D721Med (cell line): Measurements from ENCODE around the gene GPR3.

ENCODE experiments used
- DNase-seq: peaks from one replicate; pipeline ENCODE4 v3.0.0; 2011; ENCODE audit warnings: low spot score; ENCODE audit not compliant: insufficient read length
- FAIRE-seq: peaks from 2 replicates; lab custom pipeline; 2011; peaks lifted over from hg19 to GRCh38; lab: Jason Lieb, UNC
- TF ChIP-seq, protein P1 (sequence below): IDR thresholded peaks from 2 replicates; pipeline ENCODE4 v1.5.1; 2012; ENCODE audit warnings: mild to moderate bottlenecking, control low read depth; ENCODE audit not compliant: insufficient read depth; ENCODE audit errors: missing control alignments

The GPR3 gene

DNA sequence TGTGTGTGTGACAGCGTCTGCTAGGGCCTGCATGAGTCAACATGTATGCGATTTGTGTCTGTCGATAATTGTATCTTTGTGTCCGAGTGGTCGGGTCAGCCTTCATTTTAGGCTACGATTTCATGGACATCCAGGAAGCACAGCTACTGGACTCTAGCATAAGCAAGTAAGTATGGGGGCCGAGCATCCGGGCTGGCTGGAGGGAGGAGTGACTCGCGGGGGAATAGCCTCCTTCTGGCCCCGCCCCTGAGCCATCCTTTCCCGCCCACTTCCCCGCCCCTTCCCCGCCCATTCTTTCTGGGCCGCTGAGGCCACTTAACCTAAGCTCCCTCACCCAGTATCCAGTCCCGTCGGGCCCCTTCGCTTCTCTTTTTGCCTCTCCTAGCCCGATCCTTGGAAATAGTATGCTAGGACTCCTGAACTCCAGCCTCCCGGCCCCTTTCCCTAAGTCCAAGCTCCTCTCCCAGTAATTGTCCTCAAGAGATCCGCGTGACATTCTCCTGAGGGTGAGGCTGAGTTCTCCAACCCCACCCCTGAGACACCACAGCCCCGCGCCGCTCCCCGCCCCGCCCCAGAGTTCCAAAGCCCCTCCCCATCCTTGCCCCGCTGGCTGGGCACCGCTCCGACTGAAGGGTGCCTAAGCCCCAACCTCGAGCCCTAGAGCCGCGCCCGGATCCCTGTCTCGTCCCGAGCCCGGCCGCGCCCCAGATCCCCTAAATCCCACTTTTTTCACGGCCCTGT, 26.9 kb upstream of the GPR3 start:
- TF ChIP-seq, protein P1, sequence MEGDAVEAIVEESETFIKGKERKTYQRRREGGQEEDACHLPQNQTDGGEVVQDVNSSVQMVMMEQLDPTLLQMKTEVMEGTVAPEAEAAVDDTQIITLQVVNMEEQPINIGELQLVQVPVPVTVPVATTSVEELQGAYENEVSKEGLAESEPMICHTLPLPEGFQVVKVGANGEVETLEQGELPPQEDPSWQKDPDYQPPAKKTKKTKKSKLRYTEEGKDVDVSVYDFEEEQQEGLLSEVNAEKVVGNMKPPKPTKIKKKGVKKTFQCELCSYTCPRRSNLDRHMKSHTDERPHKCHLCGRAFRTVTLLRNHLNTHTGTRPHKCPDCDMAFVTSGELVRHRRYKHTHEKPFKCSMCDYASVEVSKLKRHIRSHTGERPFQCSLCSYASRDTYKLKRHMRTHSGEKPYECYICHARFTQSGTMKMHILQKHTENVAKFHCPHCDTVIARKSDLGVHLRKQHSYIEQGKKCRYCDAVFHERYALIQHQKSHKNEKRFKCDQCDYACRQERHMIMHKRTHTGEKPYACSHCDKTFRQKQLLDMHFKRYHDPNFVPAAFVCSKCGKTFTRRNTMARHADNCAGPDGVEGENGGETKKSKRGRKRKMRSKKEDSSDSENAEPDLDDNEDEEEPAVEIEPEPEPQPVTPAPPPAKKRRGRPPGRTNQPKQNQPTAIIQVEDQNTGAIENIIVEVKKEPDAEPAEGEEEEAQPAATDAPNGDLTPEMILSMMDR, result no peak
- FAIRE-seq (no peak), DNase-seq (no peak)

GRCh38 chr1:27366113-27366410, 26.4 kb upstream of the GPR3 start:
- TF ChIP-seq, protein P1, result no peak
- DNase-seq (no peak), FAIRE-seq (no peak)

- no peak for FAIRE-seq
- TF ChIP-seq, protein P1, result peak; percentile 43
- no peak for DNase-seq
Measured at GRCh38 chr1:27366411-27367159, 25.8 kb upstream of the GPR3 start, which contains the start of gene MAP3K6. MAP3K6 (minus strand) TSS chr1:27366961; CDS start chr1:27366597, 364 bp downstream.

- TF ChIP-seq, protein P1, result no peak
- FAIRE-seq (no peak), DNase-seq (no peak)
Measured at GRCh38 chr1:27367160-27367650, 25.2 kb upstream of the GPR3 start.

DNA sequence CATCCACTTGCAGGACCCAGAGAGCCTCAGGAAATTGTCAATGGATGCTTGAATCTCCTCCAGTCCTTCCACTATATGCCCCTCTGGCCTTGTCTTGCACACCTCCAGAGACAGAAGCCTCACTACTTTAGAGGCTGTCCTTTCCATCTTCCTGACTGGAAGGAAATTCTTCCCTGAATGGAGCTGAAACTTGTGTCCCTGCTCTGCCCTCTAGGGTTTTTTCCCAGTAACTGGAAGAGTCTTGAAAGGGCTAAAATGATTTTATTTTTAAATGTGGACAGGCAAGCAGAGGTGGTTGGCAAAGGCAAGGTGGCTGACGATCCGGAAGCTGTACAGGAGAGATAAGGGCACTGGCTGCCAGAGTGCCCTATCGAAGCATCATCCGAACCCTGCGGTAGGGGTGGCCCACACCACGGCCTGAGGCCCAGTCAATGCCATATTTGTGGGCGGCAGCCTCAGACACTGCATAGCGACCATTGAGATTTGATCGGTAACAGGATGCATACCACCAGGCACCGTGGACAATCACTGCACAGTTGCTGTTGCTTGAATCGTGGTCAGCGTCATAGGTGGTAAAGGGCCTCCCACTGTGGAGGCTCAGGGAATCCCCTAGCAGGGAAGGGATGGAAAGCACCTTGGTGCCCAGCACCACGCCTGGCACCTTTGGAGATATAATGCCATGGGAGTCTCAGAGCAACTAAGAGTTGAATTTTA, 23.4 kb upstream of the GPR3 start:
- no peak for FAIRE-seq
- TF ChIP-seq, protein P1, result peak; percentile 12
- DNase-seq, result no peak

GRCh38 chr1:27372022-27372807, 20.2 kb upstream of the GPR3 start:
- DNase-seq (no peak), FAIRE-seq (no peak)
- TF ChIP-seq, protein P1, result no peak
